NK-92 treated with Interleukin-12 subunit alpha and Interleukin-12 subunit beta, amount 100 ng/mL, for 24 hours (cell line): ENCODE measurements around the gene RAB4A.

ENCODE experiments used
- DNase-seq: peaks from one replicate; lab custom pipeline; 2025; lab: John Stamatoyannopoulos, UW

Gene RAB4A, protein sequence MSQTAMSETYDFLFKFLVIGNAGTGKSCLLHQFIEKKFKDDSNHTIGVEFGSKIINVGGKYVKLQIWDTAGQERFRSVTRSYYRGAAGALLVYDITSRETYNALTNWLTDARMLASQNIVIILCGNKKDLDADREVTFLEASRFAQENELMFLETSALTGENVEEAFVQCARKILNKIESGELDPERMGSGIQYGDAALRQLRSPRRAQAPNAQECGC

DNA sequence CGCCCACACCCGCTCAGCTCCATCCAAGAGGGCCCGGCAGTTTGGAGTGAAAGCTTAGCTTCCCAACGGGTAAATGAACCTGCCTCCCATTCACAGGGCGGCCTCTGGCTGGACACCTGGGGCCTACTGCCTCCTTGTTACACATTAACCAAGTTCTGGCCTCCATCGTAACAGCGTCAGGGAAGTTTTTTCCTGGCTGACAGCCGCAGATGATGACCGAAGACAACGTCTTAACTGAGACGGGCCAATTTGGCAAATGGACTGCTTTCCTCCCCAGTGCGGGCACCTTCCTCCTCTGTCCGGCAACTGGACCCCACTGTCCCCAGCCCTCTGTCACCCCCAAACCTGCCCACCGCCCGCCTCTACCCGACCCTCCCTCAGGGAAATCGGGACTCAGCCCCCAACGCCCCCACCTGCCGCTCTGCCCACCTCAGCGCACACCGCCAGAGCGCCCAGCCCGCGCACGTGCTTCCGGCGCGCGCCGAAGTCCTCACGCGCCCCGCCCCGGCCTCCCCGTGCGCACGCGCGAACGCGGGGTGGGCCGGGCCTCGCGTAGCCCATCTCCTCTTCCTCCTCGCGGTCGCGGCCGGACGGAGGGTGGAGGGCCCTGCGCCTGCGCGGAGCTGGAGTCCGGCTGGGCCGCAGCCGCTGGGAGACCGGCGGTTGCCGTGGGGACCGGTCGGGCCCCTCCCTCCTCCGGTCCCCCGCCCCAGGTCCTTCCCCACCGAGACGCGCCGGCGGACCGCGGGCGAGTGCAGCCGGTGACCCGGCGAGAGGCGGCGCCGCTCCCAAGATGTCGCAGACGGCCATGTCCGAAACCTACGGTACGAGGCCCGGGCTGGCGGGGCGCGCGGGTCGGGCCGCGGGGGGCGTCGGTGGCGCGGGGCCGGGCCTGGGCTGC lies at the start of gene RAB4A:
Gene RAB4A, plus strand, starts transcription at position 565 of the 901 bp plus-strand sequence. Its CDS starts 229 bp downstream, at position 794.
- DNase-seq: peak; percentile 88

DNA sequence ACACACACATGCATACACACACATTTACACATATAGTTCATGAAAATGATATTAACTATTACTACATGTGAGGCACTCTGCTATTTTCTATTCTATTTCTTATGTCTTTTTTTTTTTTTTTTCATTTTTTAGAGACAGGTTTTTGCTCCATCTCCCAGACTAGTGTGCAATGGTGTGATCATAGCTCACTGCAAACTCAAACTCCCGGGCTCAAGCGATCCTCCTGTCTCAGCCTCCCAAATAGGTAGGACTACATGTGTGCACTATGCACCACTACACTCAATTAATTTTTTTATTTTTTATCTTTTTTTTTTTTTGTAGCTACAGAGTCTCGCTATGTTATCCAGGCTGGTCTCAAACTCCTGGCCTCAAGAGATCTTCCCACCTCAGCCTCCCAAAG lies 48.8 kb upstream of the RAB4A start:
- DNase-seq: no peak

DNA sequence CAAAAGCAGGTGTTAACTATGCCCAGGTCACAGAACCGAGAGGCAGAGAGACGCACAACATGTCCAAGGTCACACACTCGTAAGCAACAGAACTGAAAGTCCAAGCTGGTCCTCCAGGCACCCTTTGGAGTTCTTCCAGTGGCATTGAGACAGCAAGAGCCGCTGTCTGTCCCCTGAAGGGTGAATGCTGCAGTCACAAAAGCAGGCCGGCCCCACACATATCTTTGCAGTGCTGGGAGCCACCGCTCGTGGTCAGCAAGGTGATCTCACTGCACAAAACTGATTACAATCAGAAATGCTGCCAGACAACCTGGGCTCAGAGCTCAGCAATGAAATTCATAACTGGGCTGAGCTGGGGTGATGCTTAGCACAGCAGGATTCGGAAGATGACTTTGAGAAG lies 47.4 kb upstream of the RAB4A start:
- DNase-seq: no peak

DNA sequence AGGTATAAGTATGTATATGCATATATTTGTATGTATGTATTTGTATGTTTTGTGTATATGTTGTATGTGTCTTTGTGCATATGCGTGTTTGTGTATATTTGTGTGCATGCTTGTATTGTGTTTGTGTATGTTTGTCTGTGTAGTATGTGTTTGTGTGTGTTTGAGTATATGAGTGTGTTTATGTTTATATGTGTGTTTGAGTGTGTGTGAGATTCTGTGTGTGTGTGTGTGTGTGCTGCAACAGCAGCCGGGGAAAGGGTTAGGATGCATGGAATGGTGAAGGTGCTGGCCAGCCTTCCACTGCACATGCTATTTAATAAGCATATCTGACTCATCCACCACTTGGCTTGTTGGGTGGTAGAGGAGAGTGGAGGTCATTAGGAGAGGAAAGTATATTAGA lies 46.6 kb upstream of the RAB4A start:
- DNase-seq: no peak

DNA sequence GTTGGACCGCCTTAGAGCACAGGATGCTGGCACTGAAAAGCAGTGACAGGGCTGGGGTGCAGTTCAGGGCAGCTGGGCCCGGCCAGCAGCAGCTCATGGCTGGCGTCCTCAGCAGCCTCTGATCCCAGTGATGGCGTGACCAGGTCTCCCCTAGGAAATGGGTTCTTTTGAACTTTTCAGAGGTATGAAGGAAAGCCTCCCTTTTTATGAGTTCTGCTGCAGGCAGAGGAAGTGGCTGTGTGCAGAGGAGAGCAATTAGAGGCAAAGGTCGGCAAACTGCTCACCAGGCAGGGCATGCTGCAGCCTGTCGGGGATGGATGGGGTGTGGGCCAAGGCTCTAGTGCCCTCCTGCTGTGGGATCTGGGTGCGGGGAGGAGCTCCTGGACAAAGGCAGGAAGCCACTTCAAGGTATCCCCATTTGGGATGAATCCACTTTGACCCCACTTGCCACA lies 45.6 kb upstream of the RAB4A start:
- DNase-seq: no peak

DNA sequence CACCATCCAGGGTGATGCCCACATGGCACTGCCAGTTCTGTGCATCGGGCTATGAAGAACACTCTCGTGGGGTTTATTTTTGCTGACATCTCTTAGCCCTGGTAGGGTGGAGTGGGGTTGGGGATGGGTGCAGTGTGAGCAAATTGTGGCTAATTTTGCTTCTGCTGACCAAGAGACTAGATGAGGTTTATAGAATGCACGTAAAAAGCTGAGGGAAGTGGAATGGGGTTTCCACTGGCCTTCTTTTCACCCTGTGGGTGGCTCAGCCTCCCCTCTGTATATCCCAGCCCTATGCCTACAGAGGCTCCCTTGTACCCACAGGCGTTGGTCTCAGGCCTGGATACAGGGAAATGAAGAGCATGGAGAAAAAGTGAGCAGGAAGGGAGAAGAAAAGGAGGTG lies 44.1 kb upstream of the RAB4A start:
- DNase-seq: no peak

DNA sequence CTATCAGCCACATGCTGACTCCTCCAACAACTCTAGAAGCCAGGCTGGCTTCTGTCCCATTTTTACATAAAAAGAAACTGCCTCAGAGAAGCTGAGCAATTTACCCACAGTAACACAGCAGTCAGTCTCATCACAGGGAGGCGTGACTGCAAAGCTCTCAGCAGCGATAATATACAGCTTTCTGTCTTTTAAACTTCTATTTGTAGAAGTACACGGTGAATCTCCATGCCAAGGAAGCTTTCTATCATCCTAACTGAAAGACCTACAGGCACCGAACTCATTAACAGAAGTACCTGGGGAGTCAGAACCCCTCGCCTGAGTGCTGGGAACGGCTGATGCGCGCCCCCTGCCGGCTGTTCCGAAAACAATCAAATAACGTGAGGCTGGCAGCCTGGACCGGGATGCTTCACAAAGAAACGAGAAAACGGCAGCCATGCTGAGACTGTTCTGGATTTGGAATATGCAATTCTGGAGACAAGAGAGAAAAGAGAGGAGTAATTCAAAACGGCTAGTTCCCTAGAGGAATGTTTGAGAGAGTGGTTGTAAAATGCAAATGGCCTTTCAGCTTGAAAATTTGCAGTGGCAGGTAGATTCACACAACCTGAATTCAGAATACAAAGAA lies 43.5 kb upstream of the RAB4A start:
- DNase-seq: peak; percentile 48

DNA sequence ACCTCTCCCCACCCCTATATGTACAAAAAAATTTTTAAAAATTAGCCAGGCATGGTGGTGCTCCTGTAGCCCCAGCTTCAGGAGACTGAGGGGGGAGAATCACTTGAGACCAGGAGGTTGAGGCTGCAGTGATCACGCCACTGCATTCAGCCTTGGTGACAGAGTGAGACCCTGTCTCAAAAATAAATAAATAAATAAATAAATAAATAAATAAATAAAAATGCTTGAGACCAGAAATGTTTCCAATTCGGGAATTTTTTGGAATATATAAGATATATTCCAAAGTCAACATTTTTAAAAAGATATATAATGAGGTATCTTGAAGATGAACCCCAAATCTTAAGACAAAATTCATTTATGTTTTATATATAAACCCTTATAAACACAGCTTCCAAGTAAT lies 42.4 kb upstream of the RAB4A start:
- DNase-seq: no peak

DNA sequence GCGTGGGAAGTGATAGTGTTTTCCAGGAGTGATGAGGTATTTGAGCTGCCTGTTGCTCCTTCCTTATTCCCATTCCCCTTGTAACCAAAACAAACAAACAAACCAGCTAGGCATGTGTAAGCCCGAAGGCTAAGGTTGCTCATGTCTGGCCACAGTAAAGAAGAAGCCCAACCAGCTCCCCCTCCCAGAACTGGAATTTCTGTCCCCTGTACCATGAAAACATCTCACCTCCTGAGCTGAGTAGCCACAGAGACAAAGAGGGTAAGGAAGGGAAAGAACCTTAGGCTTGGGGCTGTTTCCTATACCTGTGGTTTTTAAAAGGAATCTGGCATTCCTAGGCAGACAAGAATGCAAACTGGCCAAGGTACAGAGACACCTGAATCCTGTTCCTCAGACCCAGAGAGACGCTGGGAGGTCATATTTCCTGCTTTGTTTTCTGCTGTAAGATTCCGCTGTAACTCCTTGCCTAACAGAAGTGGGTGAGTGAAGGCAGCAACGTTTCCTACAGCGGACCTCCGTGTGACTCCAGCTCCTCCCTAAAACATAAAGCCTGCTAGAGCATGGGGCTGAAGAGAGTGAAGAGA lies 41.7 kb upstream of the RAB4A start:
- DNase-seq: no peak

DNA sequence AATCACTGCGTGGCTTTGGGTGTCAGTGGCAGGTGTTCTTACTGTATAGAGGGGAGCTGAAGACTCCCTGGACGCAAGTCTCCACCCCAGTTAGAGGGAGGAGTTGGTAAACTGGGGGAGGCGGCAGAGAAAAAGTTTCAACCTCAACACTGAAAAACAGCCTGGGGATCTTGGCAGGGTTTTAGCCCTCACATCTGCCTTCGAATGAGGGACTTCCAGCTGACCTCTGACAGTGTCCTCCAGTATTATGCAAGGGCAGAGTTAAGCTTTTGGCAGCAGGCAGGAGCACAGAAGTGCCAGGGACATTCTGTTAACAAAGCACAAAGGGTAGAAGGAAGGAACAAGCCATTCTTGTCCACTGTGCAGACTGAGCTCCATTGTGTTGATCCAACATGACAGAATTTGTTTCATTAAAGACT lies 41.2 kb upstream of the RAB4A start:
- no peak for DNase-seq

DNA sequence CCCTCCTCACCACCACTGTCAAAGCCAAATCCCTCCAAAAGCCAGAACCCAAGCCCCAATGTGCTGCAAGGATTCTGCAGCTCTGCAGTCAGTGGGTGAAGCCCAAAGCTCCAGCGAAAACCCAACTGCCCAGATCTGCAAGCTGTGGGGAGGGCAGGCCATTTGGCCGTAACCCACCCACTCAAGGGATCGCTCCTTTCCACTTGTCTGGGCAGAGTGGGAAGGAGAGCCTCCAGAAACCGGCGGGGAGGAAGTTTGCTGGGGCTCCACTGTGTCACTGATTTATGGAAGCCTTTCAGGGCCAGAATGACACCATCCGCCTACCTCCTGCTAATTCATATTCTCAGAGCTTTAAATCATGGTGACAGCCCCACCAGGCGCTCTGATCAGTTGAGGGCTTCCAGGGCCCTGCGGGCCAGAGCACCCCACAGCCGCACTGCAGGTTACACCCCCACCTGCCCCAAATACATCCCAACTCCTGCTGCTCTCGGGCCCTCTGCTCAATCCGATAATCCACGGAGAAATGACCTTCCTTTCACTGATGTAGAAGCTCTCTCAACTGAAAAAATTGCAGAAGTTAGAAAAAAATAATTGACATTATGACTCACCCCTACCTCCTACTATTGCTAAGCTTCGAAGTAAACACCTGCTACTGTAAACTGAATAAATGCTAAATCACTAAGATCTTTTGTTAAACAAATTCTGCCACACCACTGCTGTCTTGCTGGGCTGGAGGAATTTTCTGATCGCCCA lies 40.6 kb upstream of the RAB4A start:
- DNase-seq: no peak

DNA sequence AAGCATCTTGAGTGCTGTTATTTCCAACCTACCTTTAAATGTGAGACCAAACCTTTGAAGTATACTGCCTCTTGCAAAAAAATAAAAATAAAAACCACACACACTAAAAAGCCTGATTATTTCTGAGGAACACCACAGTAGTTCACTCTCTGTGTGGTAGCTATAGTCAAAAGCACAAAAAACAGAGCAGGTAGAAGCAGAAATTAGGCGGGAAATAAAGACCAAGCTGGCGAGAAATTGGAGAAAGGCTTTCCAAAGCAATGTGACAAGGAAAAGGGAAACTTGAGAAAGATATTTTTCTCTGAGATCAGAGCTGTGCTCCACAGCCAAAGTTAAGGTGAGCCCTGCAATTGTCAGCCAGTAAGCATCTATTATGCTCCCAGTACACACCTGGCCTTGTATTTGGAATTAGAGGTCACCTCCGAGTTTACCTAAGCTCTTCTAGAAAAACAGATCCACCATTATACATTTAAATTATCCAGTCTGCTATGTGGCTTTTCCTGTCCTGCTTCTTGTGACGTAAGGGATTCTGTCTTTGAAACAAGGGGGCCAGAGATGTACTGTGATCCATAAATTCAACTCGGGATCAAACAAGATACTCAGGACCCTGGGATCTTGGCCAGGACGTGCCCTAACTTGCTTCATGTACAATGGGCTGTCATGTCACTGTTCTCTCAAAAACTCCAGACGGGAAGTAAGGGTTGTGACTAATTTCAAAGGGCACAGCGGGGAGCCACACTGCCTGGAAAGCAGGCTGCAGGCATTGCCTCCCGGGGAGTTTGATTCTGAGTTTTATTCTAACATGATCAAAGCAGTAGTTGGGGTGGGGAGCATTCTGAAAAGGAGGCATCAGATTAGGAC lies 39.8 kb upstream of the RAB4A start:
- DNase-seq: no peak

DNA sequence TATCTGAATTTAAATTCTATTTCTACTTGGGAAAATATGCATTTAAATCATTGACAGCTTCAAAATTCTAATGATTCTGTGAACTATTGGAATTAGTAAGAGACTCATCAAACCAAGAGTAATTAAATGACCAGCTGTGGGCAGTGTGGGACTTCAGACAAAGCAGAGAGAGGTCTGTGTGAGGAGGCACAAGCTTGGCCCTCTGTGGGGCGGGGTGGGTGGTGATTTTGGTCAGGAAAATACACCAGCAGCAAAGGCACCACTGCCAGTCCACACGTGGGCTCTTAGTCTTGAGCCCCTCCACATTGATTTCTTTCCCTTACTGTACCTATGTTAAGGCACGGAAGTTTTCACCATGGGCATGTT lies 39.2 kb upstream of the RAB4A start:
- no peak for DNase-seq

DNA sequence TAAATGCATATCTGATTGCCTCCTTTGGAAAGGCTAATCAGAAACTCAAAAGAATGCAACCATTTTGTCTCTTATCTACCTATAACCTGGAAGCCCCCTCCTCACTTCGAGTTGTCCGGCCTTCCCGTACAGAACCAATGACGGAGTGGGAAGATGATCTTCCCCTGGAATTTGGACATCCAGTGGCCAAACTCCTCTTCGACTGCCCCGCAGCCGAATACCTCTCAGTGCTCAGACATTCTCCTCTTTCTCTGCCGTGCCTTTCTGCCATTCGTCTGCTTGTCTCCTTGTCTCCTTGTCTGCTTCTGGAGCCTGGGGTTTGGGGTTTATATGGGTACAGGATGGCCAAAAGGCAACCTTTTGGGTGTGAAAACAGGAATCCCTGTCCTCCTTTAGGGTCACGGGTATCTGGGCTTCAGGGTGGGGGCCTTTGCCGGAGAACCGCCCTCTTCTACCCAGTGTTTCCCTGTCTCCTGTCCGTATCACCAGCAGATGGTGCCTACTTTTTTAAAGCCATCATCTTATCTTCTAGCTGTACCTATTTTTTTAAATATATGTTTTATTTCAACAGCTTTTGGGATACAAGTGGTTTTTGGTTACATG lies 35.9 kb upstream of the RAB4A start:
- DNase-seq: no peak

DNA sequence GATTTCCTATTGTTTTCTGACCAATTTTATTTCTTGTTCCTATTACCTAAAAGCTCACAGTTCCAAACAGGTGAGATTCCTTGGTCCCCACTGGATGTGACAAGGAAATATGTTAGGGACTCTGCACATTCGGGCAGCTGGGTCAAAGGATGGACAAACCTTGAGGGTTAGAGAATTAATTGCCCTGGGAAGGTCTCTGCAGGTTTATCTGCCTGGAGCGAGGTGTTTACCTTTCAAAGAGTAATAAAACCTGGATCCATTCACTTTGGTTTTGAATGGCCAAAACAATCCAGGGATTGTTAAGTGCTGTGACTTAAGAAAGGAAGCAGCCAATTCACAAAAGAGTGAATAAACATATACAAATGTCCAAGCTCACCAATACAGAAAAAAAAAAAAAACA lies 33.6 kb upstream of the RAB4A start:
- DNase-seq: no peak

DNA sequence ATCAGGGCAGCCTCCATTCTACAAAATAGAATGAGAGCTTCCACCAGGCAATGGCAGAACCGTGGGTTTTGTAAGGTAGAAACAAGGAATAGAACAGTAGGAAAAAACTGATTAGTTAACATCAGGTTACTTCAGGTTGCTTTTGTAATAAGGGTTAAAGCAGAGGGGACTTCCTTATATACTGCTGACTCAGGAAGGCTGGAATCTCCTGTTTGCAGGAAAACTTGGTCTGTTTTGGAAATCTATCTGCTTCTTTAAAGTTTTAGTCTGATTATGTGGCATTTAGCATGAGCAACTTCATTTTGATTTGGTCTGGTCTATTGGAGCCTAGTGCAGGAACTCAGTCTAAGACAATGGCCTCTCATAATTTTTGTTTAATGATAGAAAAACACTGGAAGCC lies 32.7 kb upstream of the RAB4A start:
- DNase-seq: no peak

DNA sequence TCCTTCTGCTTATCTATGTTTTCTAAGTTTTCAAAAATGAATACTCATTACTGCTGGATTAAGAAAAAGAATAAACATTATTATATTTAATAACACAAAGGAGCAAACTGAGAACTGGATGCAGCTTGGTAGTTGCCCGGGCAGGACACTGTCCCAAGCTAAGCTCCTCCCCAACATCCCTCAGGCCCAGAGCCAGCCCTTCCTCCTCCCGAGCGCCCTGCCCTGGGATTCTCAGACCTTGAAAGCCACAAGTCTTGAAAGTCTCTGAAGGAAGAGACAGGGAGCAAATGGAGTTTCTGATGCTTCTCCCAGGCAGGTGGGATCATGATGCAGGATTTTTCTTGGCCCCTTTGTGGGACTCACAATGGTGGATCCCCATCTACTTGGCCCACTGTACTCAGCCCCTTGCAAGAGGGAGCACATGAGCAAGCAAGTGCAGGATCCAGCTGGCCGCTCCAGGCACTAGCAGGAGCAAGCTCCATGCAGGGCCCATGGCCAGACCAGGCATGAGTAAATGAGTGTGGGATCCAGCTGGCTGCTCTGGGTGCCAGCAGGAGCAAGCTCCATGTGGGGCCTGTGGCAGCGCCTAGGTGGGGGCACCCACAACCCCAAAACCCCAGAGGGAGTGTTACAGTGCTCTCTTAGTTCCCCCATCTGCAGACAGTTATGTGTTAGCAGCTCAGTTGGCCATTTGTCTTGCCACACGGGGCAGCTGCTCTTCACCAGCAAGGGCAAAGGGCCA lies 32.1 kb upstream of the RAB4A start:
- DNase-seq: no peak

DNA sequence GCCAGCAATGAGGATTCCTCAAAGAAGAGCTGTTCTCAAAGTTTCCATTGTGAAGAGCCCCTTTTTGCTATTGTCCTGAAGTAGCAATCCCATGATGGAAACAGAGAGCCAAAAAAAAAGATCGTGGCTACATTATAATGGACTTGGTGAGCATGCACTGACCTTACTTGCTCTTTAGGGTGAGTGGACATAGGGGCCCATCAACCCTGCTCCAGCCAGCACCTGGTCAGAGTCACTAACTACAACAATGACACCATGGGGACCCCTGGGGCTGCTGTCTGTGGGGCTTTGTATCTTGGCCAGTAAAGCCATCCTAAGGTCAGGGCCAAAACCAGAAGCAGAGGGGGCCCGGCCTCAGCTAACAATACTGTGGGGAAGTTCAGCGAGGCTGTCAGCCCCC lies 30.4 kb upstream of the RAB4A start:
- DNase-seq: no peak

DNA sequence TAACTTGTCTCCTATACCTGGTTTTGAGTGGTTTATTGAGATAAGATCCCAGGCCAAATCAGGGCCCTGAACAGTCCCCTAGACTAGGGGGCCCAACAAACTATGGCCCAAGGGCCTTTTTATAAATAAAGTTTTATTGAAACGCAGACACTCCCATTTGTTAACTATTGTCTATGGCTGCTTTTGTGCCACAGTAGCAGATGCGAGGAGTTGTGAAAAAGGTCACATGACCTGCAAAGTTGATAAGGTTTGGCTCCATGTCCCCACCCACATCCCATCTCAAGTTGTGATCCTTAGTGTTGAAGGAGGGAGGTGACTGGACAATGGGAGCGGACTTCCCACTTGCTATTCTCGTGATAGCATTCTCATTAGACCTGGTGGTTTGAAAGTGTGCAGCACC lies 29.5 kb upstream of the RAB4A start:
- DNase-seq: no peak

DNA sequence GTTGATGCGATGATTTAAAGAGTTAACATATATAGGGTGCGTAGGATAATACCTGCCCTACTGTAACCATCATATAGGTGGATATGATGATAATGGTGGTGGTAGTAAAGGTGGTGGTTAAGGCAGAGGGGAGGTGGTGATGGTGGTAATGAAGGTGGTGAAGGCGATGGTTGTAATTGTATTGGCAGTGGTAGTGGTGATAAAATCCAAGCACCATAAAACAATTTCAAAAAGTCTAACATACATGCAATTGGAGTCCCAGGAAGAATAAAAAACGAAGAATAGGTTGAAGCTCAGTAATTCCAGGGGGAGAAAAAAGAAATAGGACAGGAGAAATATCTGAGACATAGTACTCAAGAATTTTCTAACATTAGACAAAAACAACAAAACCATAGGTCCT lies 27.3 kb upstream of the RAB4A start:
- no peak for DNase-seq
